DOHH2 (cell line): ENCODE measurements around the gene RAB40C.

ENCODE experiments used
- H3F3A ChIP-seq: fragments of 200-600 bp; sonication (generic), shearing (Covaris generic); 2 replicates; pipeline ENCODE4 v1.6.0; 2016; ENCODE audit warnings: antibody characterized with exemption, mild to moderate bottlenecking; ENCODE audit not compliant: control insufficient read depth, insufficient read depth
- H3K27ac ChIP-seq: fragments of 200-600 bp; sonication (generic); 2 replicates; pipeline ENCODE4 v1.5.1; 2014; ENCODE audit warnings: low read depth, mild to moderate bottlenecking, low read length, moderate library complexity
- H3K27me3 ChIP-seq: fragments of 200-600 bp; sonication (generic); 2 replicates; pipeline ENCODE4 v1.6.1; 2014; ENCODE audit warnings: mild to moderate bottlenecking, low read length, mixed read lengths; ENCODE audit not compliant: control insufficient read depth
- H3K36me3 ChIP-seq: fragments of 200-600 bp; sonication (generic); 2 replicates; pipeline ENCODE4 v1.6.1; 2014; ENCODE audit warnings: mild to moderate bottlenecking, low read length, moderate library complexity, mixed read lengths; ENCODE audit not compliant: control insufficient read depth
- H3K4me1 ChIP-seq: fragments of 200-600 bp; sonication (generic); 2 replicates; pipeline ENCODE4 v1.6.1; 2014; ENCODE audit warnings: mild to moderate bottlenecking, low read length, mixed read lengths; ENCODE audit not compliant: control insufficient read depth
- H3K4me2 ChIP-seq: fragments of 200-600 bp; sonication (generic); 2 replicates; pipeline ENCODE4 v1.6.0; 2014; ENCODE audit warnings: mild to moderate bottlenecking, low read length, moderate library complexity
- H3K4me3 ChIP-seq: fragments of 200-600 bp; sonication (generic); 2 replicates; pipeline ENCODE4 v1.5.1; 2014; ENCODE audit warnings: mild to moderate bottlenecking, low read length, mixed read lengths
- H3K79me2 ChIP-seq: fragments of 200-600 bp; sonication (generic); 2 replicates; pipeline ENCODE4 v1.6.1; 2014; ENCODE audit warnings: mild to moderate bottlenecking, low read length, mixed read lengths; ENCODE audit not compliant: control insufficient read depth
- H3K9me2 ChIP-seq: fragments of 200-600 bp; sonication (generic); replicated peaks from 2 replicates; pipeline ENCODE4 v1.6.1; 2014; ENCODE audit warnings: mild to moderate bottlenecking, low read length, mixed read lengths; ENCODE audit not compliant: control insufficient read depth
- H3K9me3 ChIP-seq: fragments of 200-600 bp; sonication (generic); 2 replicates; pipeline ENCODE4 v1.6.1; 2014; ENCODE audit warnings: antibody characterized with exemption, low read length, mixed read lengths; ENCODE audit not compliant: control insufficient read depth, insufficient read depth
- H4K20me1 ChIP-seq: fragments of 200-600 bp; sonication (generic); 2 replicates; pipeline ENCODE4 v1.6.0; 2014; ENCODE audit warnings: low read depth, mild to moderate bottlenecking, antibody characterized with exemption, low read length, moderate library complexity; ENCODE audit not compliant: control insufficient read depth, insufficient read depth
- EZH2phosphoT487 ChIP-seq: fragments of 200-600 bp; sonication (generic); IDR thresholded peaks from 2 replicates; pipeline ENCODE4 v1.6.1; 2017; ENCODE audit warnings: borderline replicate concordance, mild to moderate bottlenecking, antibody characterized with exemption, low read length, moderate library complexity, mixed read lengths
- TF ChIP-seq, protein P1 (sequence below): fragments of 200-600 bp; sonication (generic); IDR thresholded peaks from one replicate; pipeline ENCODE4 v1.5.1; 2014; ENCODE audit warnings: antibody characterized with exemption, mild to moderate bottlenecking, low read depth, low read length; ENCODE audit not compliant: poor library complexity, severe bottlenecking

The RAB40C gene

GRCh38 chr16:649631-650030 is 59.8 kb downstream of the RAB40C start:
- Histone ChIP-seq H3K4me3 (peak overlapping the region; percentile 80), H3K4me2 (peak overlapping the region; percentile 99), H3K79me2 (peaks cover 57% of the 10 kb centered on the region), H3K9me2 (no peaks in the 10 kb centered on the region), H3K27ac (peak overlapping the region; percentile 50), H3K27me3 (no peaks in the 10 kb centered on the region), H4K20me1 (no peaks in the 10 kb centered on the region), H3K9me3 (no peaks in the 10 kb centered on the region), H3K4me1 (peaks cover 33% of the 10 kb centered on the region), H3K36me3 (peaks cover 49% of the 10 kb centered on the region), H3F3A (peaks cover 7% of the 10 kb centered on the region)
- TF ChIP-seq, protein P1, sequence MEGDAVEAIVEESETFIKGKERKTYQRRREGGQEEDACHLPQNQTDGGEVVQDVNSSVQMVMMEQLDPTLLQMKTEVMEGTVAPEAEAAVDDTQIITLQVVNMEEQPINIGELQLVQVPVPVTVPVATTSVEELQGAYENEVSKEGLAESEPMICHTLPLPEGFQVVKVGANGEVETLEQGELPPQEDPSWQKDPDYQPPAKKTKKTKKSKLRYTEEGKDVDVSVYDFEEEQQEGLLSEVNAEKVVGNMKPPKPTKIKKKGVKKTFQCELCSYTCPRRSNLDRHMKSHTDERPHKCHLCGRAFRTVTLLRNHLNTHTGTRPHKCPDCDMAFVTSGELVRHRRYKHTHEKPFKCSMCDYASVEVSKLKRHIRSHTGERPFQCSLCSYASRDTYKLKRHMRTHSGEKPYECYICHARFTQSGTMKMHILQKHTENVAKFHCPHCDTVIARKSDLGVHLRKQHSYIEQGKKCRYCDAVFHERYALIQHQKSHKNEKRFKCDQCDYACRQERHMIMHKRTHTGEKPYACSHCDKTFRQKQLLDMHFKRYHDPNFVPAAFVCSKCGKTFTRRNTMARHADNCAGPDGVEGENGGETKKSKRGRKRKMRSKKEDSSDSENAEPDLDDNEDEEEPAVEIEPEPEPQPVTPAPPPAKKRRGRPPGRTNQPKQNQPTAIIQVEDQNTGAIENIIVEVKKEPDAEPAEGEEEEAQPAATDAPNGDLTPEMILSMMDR = no peak
- no peak for TF ChIP-seq EZH2phosphoT487

GRCh38 chr16:651844-652243 is 62.0 kb downstream of the RAB40C start:
- H3K27ac ChIP-seq = no peak overlapping the region
- no peak for TF ChIP-seq EZH2phosphoT487
- TF ChIP-seq, protein P1 = no peak
- H3K27me3 ChIP-seq = no peaks in the 10 kb centered on the region
- no peak overlapping the region for H3K4me2 ChIP-seq
- peaks cover 5% of the 10 kb centered on the region for H3F3A ChIP-seq
- no peaks in the 10 kb centered on the region for H3K9me3 ChIP-seq
- no peaks in the 10 kb centered on the region for H4K20me1 ChIP-seq
- H3K4me3 ChIP-seq = no peak overlapping the region
- H3K36me3 ChIP-seq = peaks cover 63% of the 10 kb centered on the region
- peaks cover 39% of the 10 kb centered on the region for H3K79me2 ChIP-seq
- H3K9me2 ChIP-seq = no peaks in the 10 kb centered on the region
- H3K4me1 ChIP-seq = peaks cover 33% of the 10 kb centered on the region

DNA sequence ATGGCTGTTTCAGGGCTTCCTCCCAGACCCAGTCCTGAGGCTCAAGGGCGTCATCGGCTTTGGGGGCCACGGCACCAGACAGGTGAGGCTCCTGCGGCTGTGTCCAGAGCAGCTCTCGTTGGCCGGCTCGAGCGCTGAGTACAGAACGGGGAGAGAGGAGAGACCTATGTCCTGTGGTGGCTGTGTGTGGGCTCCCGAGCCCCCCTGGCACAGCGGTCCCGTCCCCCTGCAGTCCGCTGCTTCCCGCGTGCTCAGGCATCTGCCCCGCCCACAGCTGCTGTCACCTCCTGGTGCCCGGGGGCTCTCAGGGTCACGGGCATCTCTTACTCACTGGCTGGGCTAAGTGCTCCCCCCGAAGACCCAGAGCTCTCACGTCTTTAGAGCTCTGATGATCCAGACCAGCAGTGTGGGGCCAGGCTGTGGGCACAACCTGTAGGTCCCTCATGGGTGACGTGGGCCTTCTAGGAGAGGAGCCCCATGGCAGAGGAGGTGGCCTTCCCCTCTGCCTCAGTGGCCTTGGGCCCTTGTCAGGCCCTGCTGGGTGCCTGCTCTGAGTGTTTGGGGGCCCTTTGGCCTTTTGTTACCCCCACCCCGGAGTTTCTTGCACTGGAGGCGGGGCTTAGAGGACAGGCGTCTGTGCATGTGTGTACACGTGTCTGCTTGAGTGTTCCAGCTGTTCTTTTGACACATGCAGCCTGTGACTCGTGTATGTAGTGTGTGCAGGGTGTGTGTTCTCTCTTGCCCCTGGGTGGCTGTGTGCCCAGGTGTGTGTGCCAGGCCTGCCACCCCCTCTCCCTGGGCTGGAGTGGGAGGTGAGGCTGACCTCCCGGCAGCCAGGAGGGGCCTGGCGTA is 62.8 kb downstream of the RAB40C start:
- H3K36me3 ChIP-seq = peaks cover 61% of the 10 kb centered on the region
- H3K9me3 ChIP-seq = no peaks in the 10 kb centered on the region
- H3K79me2 ChIP-seq = peaks cover 31% of the 10 kb centered on the region
- no peaks in the 10 kb centered on the region for H4K20me1 ChIP-seq
- H3K27me3 ChIP-seq = no peaks in the 10 kb centered on the region
- H3K4me1 ChIP-seq = peaks cover 24% of the 10 kb centered on the region
- TF ChIP-seq, protein P1 = no peak
- TF ChIP-seq EZH2phosphoT487 = no peak
- H3K27ac ChIP-seq = no peak overlapping the region
- no peaks in the 10 kb centered on the region for H3K9me2 ChIP-seq
- no peak overlapping the region for H3K4me2 ChIP-seq
- H3F3A ChIP-seq = peaks cover 5% of the 10 kb centered on the region
- H3K4me3 ChIP-seq = no peak overlapping the region
